ENCODE measurements around the gene AK6.

Gene AK6

GRCh38 chr5:69369340-69370121, at the start of gene AK6, which contains the start of the genes RAD17 and TAF9:
TSS of gene AK6 (minus strand) at chr5:69369520. CDS start at chr5:69369490, 30 bp downstream.
TSS of gene RAD17 (plus strand) at chr5:69369818. CDS start at chr5:69372209, 2,391 bp downstream.
TSS of gene TAF9 (minus strand) at chr5:69369520. CDS start at chr5:69365737, 3,783 bp downstream.
- H3K4me3 ChIP-seq (ENCODE audit: low read depth, low read length), result peak within 1 kb of the TSS; percentile 91
- peak; percentile 96 for DNase-seq (ENCODE audit: low read depth)
- TF ChIP-seq CTCF (IDR thresholded peaks at IDR 0.05; ENCODE audit: insufficient read depth, low read depth, low read length, missing control alignments), result no peak

GRCh38 chr5:69418554-69418953, 49.2 kb upstream of the AK6 start:
- H3K4me3 ChIP-seq (ENCODE audit: low read depth, low read length), result no peak overlapping the region
- no peak for TF ChIP-seq CTCF (IDR thresholded peaks at IDR 0.05; ENCODE audit: insufficient read depth, low read depth, low read length, missing control alignments)
- DNase-seq (ENCODE audit: low read depth), result no peak

- no peak overlapping the region for H3K4me3 ChIP-seq (ENCODE audit: low read depth, low read length)
- DNase-seq (ENCODE audit: low read depth), result no peak
- no peak for TF ChIP-seq CTCF (IDR thresholded peaks at IDR 0.05; ENCODE audit: insufficient read depth, low read depth, low read length, missing control alignments)
Measured at GRCh38 chr5:69416699-69417098, 47.4 kb upstream of the AK6 start.

GRCh38 chr5:69416180-69416579, 46.9 kb upstream of the AK6 start:
- H3K4me3 ChIP-seq (ENCODE audit: low read depth, low read length), result no peak overlapping the region
- TF ChIP-seq CTCF (IDR thresholded peaks at IDR 0.05; ENCODE audit: insufficient read depth, low read depth, low read length, missing control alignments), result no peak
- DNase-seq (ENCODE audit: low read depth), result no peak

GRCh38 chr5:69415584-69415958, 46.3 kb upstream of the AK6 start:
- no peak for TF ChIP-seq CTCF (IDR thresholded peaks at IDR 0.05; ENCODE audit: insufficient read depth, low read depth, low read length, missing control alignments)
- DNase-seq (ENCODE audit: low read depth), result no peak
- peak overlapping the region; percentile 59 for H3K4me3 ChIP-seq (ENCODE audit: low read depth, low read length)

- H3K4me3 ChIP-seq (ENCODE audit: low read depth, low read length), result peak within 1 kb of the TSS; percentile 59
- peak; percentile 84 for DNase-seq (ENCODE audit: low read depth)
- peak; percentile 41 for TF ChIP-seq CTCF (IDR thresholded peaks at IDR 0.05; ENCODE audit: insufficient read depth, low read depth, low read length, missing control alignments)
Measured at GRCh38 chr5:69414885-69415583, 45.7 kb upstream of the AK6 start, which contains the start of gene MARVELD2. TSS of gene MARVELD2 (plus strand) at chr5:69415116. CDS start at chr5:69419386, 4,270 bp downstream.

Data from GM12865 (cell line).